Measurements from ENCODE around the gene FBXO21.
"Not testable (repeated sequence)": the region's sequence is repeated elsewhere in the genome, so short reads cannot be mapped to it uniquely, and the experiment has no call there.

The FBXO21 gene

GRCh38 chr12:117199956-117200744 is 9.9 kb upstream of the FBXO21 start:
- not testable (repeated sequence) for DNase-seq

- DNase-seq = not testable (repeated sequence)
Measured at GRCh38 chr12:117196334-117196733, 6.1 kb upstream of the FBXO21 start.

- not testable (repeated sequence) for DNase-seq
Measured at GRCh38 chr12:117195027-117195426, 4.8 kb upstream of the FBXO21 start.

GRCh38 chr12:117193903-117194302 is 3.6 kb upstream of the FBXO21 start:
- no peak for DNase-seq

GRCh38 chr12:117192581-117192980 is 2.3 kb upstream of the FBXO21 start:
- DNase-seq = not testable (repeated sequence)

GRCh38 chr12:117192057-117192456 is 1.8 kb upstream of the FBXO21 start:
- DNase-seq = no peak

GRCh38 chr12:117189725-117190209 is 503 bp downstream of the FBXO21 start:
- DNase-seq = no peak

GRCh38 chr12:117188961-117189724 is 1.1 kb downstream of the FBXO21 start:
- no peak for DNase-seq

- DNase-seq = no peak
Measured at GRCh38 chr12:117188121-117188665, 2.1 kb downstream of the FBXO21 start.

- no peak for DNase-seq
Measured at GRCh38 chr12:117187421-117187820, 2.8 kb downstream of the FBXO21 start.

GRCh38 chr12:117182866-117183265 is 7.4 kb downstream of the FBXO21 start:
- no peak for DNase-seq

GRCh38 chr12:117181468-117181843 is 8.8 kb downstream of the FBXO21 start:
- DNase-seq = not testable (repeated sequence)

GRCh38 chr12:117180758-117181467 is 9.4 kb downstream of the FBXO21 start:
- no peak for DNase-seq

GRCh38 chr12:117178745-117179144 is 11.5 kb downstream of the FBXO21 start:
- DNase-seq = no peak

- no peak for DNase-seq
Measured at GRCh38 chr12:117178301-117178700, 12.0 kb downstream of the FBXO21 start.

- no peak for DNase-seq
Measured at GRCh38 chr12:117172168-117172567, 18.1 kb downstream of the FBXO21 start.

GRCh38 chr12:117171499-117172162 is 18.6 kb downstream of the FBXO21 start:
- no peak for DNase-seq

GRCh38 chr12:117169548-117169947 is 20.7 kb downstream of the FBXO21 start:
- no peak for DNase-seq

- DNase-seq = no peak
Measured at GRCh38 chr12:117168976-117169375, 21.3 kb downstream of the FBXO21 start.

- no peak for DNase-seq
Measured at GRCh38 chr12:117167769-117168168, 22.5 kb downstream of the FBXO21 start.

- DNase-seq = no peak
Measured at GRCh38 chr12:117166107-117166506, 24.2 kb downstream of the FBXO21 start.

- no peak for DNase-seq
Measured at GRCh38 chr12:117165342-117165741, 24.9 kb downstream of the FBXO21 start.
